ENCODE results near the gene PDLIM5. TPM values are rescaled to one million over a fixed set of nuclear protein-coding genes. Genes with fewer than 3 reads are reported as not detected.

Gene PDLIM5
- total RNA-seq, 1 donor from 2014 or later = 60.7 TPM

DNA sequence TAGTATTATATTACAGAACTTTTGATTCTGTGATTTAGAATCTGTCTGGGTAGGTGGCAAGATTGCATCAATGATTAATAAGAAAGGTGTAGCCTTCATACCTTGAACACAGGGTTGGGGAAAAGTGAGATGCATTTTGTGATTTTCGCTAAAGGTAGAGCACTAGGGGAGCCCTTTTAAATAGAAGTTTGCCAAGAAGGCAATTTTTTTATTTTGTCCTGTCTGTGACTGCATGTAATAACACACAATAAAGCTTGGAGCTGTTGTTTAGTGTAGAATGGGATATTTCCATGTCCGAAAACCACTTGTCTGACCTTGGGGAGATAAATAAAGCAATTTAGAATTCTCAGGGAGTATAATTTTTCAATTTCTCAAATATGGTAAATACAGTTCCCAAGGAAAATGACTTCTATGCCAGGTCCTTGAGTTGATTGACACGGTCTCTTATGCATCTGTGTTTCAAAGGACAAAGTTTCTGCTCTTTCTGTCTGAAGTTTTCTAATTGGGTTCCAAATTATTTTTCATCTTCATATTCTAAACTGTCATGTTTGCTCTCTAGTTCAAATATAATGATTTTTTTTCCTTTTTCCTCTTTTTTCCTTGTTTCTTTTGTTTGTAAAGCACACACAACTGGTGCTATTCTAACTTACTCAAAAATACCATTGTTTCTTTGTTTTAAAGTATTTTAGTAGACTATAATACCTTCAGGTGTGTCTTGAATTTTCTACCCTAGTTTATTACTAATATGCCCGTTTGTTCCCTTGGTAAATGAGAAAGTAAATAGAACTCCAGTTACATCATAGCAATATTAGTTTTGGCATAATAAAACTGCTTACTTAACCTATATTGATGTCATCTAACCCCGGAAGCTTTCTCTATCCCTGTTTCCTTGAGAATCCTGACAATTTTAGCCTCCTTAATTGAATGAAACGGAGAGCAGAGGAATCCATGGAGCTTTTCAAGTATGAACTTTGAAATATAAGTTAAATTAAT is 218.2 kb downstream of the PDLIM5 start:
- H3K36me3 Mint-ChIP-seq = no peaks in the 10 kb centered on the region
- H3K9me3 Mint-ChIP-seq = no peaks in the 10 kb centered on the region
- TF ChIP-seq, protein P1, sequence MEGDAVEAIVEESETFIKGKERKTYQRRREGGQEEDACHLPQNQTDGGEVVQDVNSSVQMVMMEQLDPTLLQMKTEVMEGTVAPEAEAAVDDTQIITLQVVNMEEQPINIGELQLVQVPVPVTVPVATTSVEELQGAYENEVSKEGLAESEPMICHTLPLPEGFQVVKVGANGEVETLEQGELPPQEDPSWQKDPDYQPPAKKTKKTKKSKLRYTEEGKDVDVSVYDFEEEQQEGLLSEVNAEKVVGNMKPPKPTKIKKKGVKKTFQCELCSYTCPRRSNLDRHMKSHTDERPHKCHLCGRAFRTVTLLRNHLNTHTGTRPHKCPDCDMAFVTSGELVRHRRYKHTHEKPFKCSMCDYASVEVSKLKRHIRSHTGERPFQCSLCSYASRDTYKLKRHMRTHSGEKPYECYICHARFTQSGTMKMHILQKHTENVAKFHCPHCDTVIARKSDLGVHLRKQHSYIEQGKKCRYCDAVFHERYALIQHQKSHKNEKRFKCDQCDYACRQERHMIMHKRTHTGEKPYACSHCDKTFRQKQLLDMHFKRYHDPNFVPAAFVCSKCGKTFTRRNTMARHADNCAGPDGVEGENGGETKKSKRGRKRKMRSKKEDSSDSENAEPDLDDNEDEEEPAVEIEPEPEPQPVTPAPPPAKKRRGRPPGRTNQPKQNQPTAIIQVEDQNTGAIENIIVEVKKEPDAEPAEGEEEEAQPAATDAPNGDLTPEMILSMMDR (IDR thresholded peaks at IDR 0.05; ENCODE audit: unreplicated experiment) = no peak
- H3K27ac Mint-ChIP-seq = no peak overlapping the region
- no peak overlapping the region for H3K4me3 Mint-ChIP-seq
- H3K27me3 Mint-ChIP-seq (ENCODE audit: low read depth) = peaks cover 5% of the 10 kb centered on the region
- no peak for DNase-seq (ENCODE audit: low spot score in 2 of 2, unreplicated experiment in 2 of 2)
- H3K4me1 Mint-ChIP-seq = peaks cover 38% of the 10 kb centered on the region

- peaks cover 32% of the 10 kb centered on the region for H3K4me1 Mint-ChIP-seq
- H3K36me3 Mint-ChIP-seq = no peaks in the 10 kb centered on the region
- no peaks in the 10 kb centered on the region for H3K9me3 Mint-ChIP-seq
- no peak for DNase-seq (ENCODE audit: low spot score in 2 of 2, unreplicated experiment in 2 of 2)
- TF ChIP-seq, protein P1 (IDR thresholded peaks at IDR 0.05; ENCODE audit: unreplicated experiment) = no peak
- no peak overlapping the region for H3K4me3 Mint-ChIP-seq
- no peak overlapping the region for H3K27ac Mint-ChIP-seq
- peaks cover 7% of the 10 kb centered on the region for H3K27me3 Mint-ChIP-seq (ENCODE audit: low read depth)
Observed at GRCh38 chr4:94671113-94671512, 219.4 kb downstream of the PDLIM5 start.

- Mint-ChIP-seq H3K4me3 (no peak overlapping the region), H3K27ac (no peak overlapping the region)
Observed at GRCh38 chr4:94673961-94674360, 222.2 kb downstream of the PDLIM5 start.

GRCh38 chr4:94676970-94677369 is 225.2 kb downstream of the PDLIM5 start:
- Mint-ChIP-seq H3K36me3 (no peaks in the 10 kb centered on the region), H3K9me3 (no peaks in the 10 kb centered on the region), H3K4me3 (no peak overlapping the region), H3K27ac (no peak overlapping the region), H3K4me1 (peaks cover 22% of the 10 kb centered on the region), H3K27me3 (ENCODE audit: low read depth) (peaks cover 20% of the 10 kb centered on the region)
- TF ChIP-seq, protein P1 (IDR thresholded peaks at IDR 0.05; ENCODE audit: unreplicated experiment) = no peak
- DNase-seq (ENCODE audit: low spot score in 2 of 2, unreplicated experiment in 2 of 2) = no peak

More at GRCh38 chr4:94673961-94674360, 222.2 kb downstream of the PDLIM5 start:
- Mint-ChIP-seq H3K27me3 (ENCODE audit: low read depth) (peaks cover 17% of the 10 kb centered on the region), H3K36me3 (no peaks in the 10 kb centered on the region), H3K4me1 (peaks cover 38% of the 10 kb centered on the region), H3K9me3 (no peaks in the 10 kb centered on the region)
- TF ChIP-seq, protein P1 (IDR thresholded peaks at IDR 0.05; ENCODE audit: unreplicated experiment) = no peak
- DNase-seq (ENCODE audit: low spot score in 2 of 2, unreplicated experiment in 2 of 2) = no peak

GRCh38 chr4:94678896-94679295 is 227.2 kb downstream of the PDLIM5 start:
- DNase-seq (ENCODE audit: low spot score in 2 of 2, unreplicated experiment in 2 of 2) = no peak
- Mint-ChIP-seq H3K4me3 (no peak overlapping the region), H3K27me3 (ENCODE audit: low read depth) (peaks cover 20% of the 10 kb centered on the region), H3K4me1 (peaks cover 22% of the 10 kb centered on the region), H3K36me3 (no peaks in the 10 kb centered on the region), H3K27ac (no peak overlapping the region), H3K9me3 (no peaks in the 10 kb centered on the region)
- TF ChIP-seq, protein P1 (IDR thresholded peaks at IDR 0.05; ENCODE audit: unreplicated experiment) = no peak

Measured in mesothelial cell of epicardium (in vitro differentiated cells).